CD14-positive monocyte (primary cell): ENCODE data around the gene PIK3CD. TPM values are rescaled to one million over a fixed set of nuclear protein-coding genes. Genes with fewer than 3 reads are reported as not detected.
A peak's percentile ranks its signal among the peaks of the same experiment; 100 is the strongest.

ENCODE experiments used
- DNase-seq, 3 donors: peaks; one replicate each; pipeline ENCODE4 v3.0.0-alpha.2; 2011 to 2022
- H2AFZ ChIP-seq: 2 replicates; pipeline ENCODE4 v1.6.0; 2012; ENCODE audit warnings: mild to moderate bottlenecking, low read depth, low read length, inconsistent platforms; ENCODE audit not compliant: insufficient read depth, poor library complexity, severe bottlenecking
- H3K27ac ChIP-seq, 2 donors: 1 replicate in 1 of 2; 2 replicates in 1 of 2; pipeline ENCODE4 v1.5.1; 2012 to 2013; ENCODE audit warnings: low read length in 2 of 2, control low read depth in 1 of 2, inconsistent platforms in 1 of 2, low read depth in 1 of 2, mild to moderate bottlenecking in 1 of 2
- H3K27me3 ChIP-seq, 2 donors: one replicate each; pipeline versions ENCODE4 v1.6.0 to v1.6.1; 2011 to 2013; ENCODE audit warnings: low read length in 2 of 2; ENCODE audit not compliant: control insufficient read depth in 2 of 2, insufficient read depth in 2 of 2
- H3K36me3 ChIP-seq, 2 donors: replicated peaks in 1 of 2; 1 replicate in 1 of 2; 2 replicates in 1 of 2; pipeline versions ENCODE4 v1.5.1 to v1.6.1; 2012 to 2013; ENCODE audit warnings: low read length in 2 of 2, control low read depth in 1 of 2, inconsistent platforms in 1 of 2, mild to moderate bottlenecking in 1 of 2; ENCODE audit not compliant: insufficient read depth in 2 of 2, control insufficient read depth in 1 of 2
- H3K4me1 ChIP-seq, 2 donors: 1 replicate in 1 of 2; 2 replicates in 1 of 2; pipeline versions ENCODE4 v1.5.1 to v1.6.1; 2012 to 2013; ENCODE audit warnings: low read length in 2 of 2, control low read depth in 1 of 2, inconsistent platforms in 1 of 2, mild to moderate bottlenecking in 1 of 2, moderate library complexity in 1 of 2; ENCODE audit not compliant: insufficient read depth in 2 of 2, control insufficient read depth in 1 of 2
- H3K4me2 ChIP-seq: replicated peaks from 2 replicates; pipeline ENCODE3; 2012; ENCODE audit warnings: low read length, moderate library complexity, mild to moderate bottlenecking; ENCODE audit not compliant: poor library complexity, severe bottlenecking; ENCODE audit errors: extremely low read depth
- H3K4me3 ChIP-seq, 3 experiments: fragments of 200-600 bp in 1 of 3; sonication (generic) in 1 of 3; replicated peaks in 1 of 3; 1 replicate in 2 of 3; 2 replicates in 1 of 3; pipeline ENCODE4 v1.5.1; 2011 to 2013; ENCODE audit warnings: low read length in 3 of 3, mild to moderate bottlenecking in 3 of 3, control low read depth in 2 of 3, low read depth in 2 of 3, inconsistent platforms in 1 of 3, moderate library complexity in 1 of 3
- H3K79me2 ChIP-seq: 2 replicates; pipeline ENCODE4 v1.6.0; 2012; ENCODE audit warnings: mild to moderate bottlenecking, control low read depth, inconsistent platforms, low read length, moderate library complexity; ENCODE audit not compliant: insufficient read depth
- H3K9ac ChIP-seq: 2 replicates; pipeline ENCODE4 v1.6.0; 2017; ENCODE audit warnings: low read length, mild to moderate bottlenecking; ENCODE audit not compliant: insufficient read depth, poor library complexity, severe bottlenecking
- H3K9me3 ChIP-seq, 2 donors: replicated peaks in 1 of 2; 1 replicate in 1 of 2; 2 replicates in 1 of 2; pipeline versions ENCODE4 v1.5.1 to v1.6.1; 2012 to 2013; ENCODE audit warnings: low read length in 2 of 2, control low read depth in 1 of 2; ENCODE audit not compliant: control insufficient read depth in 1 of 2, insufficient read depth in 1 of 2
- H4K20me1 ChIP-seq: 2 replicates; pipeline ENCODE4 v1.6.0; 2012; ENCODE audit warnings: mild to moderate bottlenecking, low read length, control low read depth, moderate library complexity; ENCODE audit not compliant: insufficient read depth
- H3K27ac Mint-ChIP-seq, 7 donors: one replicate each; pipeline ENCODE4 v1.8.0; 2020; ENCODE audit warnings: mild to moderate bottlenecking in 7 of 7, mixed read lengths in 7 of 7, moderate library complexity in 6 of 7, inconsistent platforms in 2 of 7
- H3K27me3 Mint-ChIP-seq, 3 donors: one replicate each; pipeline ENCODE4 v1.8.0; 2021 to 2022; ENCODE audit warnings: low read depth in 3 of 3, mild to moderate bottlenecking in 3 of 3, mixed read lengths in 3 of 3, moderate library complexity in 3 of 3, inconsistent platforms in 1 of 3
- H3K36me3 Mint-ChIP-seq, 2 donors: one replicate each; pipeline ENCODE4 v1.8.0; 2020; ENCODE audit warnings: mixed read lengths in 2 of 2, inconsistent platforms in 1 of 2, mild to moderate bottlenecking in 1 of 2
- H3K4me1 Mint-ChIP-seq: one replicate; pipeline ENCODE4 v1.8.0; 2020; ENCODE audit warnings: mild to moderate bottlenecking, mixed read lengths
- H3K4me3 Mint-ChIP-seq, 2 donors: one replicate each; pipeline ENCODE4 v1.8.0; 2020; ENCODE audit warnings: mild to moderate bottlenecking in 2 of 2, mixed read lengths in 2 of 2, moderate library complexity in 1 of 2
- H3K9me3 Mint-ChIP-seq, 7 donors: one replicate each; pipeline ENCODE4 v1.8.0; 2020 to 2022; ENCODE audit warnings: mixed read lengths in 7 of 7, mild to moderate bottlenecking in 6 of 7, moderate library complexity in 6 of 7, inconsistent platforms in 2 of 7
- WGBS: methylation state at CpG from one replicate; pipeline ENCODE4 v1.1.5; 2013; ENCODE audit warnings: missing lambda C conversion rate; ENCODE audit not compliant: insufficient coverage; 5-methylcytosine and 5-hydroxymethylcytosine counted together
- intact Hi-C, 2 donors: fragments of 100-400 bp; cut with micrococcal nuclease; formaldehyde crosslinking; loops; one replicate each; pipeline versions ENCODE4 v1.15.0 to v1.15.1; 2023
- polyA plus RNA-seq, 3 donors: library from polyadenylated mRNA; depleted of rRNA in 1 of 3; unstranded in 2 of 3; stranded (reverse) in 1 of 3; fragments of 300-500 nt in 2 of 3; fragments of >200 nt in 1 of 3; fragmentation: Illumina TruSeq in 2 of 3; gene quantifications; 1 replicate in 2 of 3; 2 replicates in 1 of 3; pipeline ENCODE4 v1.2.3, GENCODE V29; 2012 to 2021
- TF ChIP-seq, protein P1 (sequence below): fragments of 200-600 bp; IDR thresholded peaks from one replicate; pipeline ENCODE4 v1.8.0; 2022; ENCODE audit warnings: antibody characterized with exemption, mild to moderate bottlenecking

Gene PIK3CD
- polyA plus RNA-seq, 3 donors = 33.2 to 120 (median 52.2) TPM

- Histone ChIP-seq H3K27me3 (peaks cover 0 to 2% of the 10 kb centered on the region in 2 donors), H2AFZ (peak overlapping the region; percentile 59), H4K20me1 (peaks cover 18% of the 10 kb centered on the region), H3K4me2 (peak overlapping the region; percentile 77), H3K27ac (peak overlapping the region; percentile 71 to 80), H3K4me3 (peak overlapping the region; percentile 20 to 73 (median 37)), H3K79me2 (peaks cover 55% of the 10 kb centered on the region), H3K4me1 (peaks cover 73 to 74% of the 10 kb centered on the region in 2 donors), H3K9me3 (no peaks in the 10 kb centered on the region), H3K9ac (peak overlapping the region; percentile 56), H3K36me3 (no peaks in the 10 kb centered on the region)
- peak overlapping the region; percentile 60 to 88 for H3K4me3 Mint-ChIP-seq
- H3K36me3 Mint-ChIP-seq = peaks cover 0 to 3% of the 10 kb centered on the region in 2 donors
- WGBS = 8% methylated on average over 8 of the region's 29 CpGs
- TF ChIP-seq, protein P1, sequence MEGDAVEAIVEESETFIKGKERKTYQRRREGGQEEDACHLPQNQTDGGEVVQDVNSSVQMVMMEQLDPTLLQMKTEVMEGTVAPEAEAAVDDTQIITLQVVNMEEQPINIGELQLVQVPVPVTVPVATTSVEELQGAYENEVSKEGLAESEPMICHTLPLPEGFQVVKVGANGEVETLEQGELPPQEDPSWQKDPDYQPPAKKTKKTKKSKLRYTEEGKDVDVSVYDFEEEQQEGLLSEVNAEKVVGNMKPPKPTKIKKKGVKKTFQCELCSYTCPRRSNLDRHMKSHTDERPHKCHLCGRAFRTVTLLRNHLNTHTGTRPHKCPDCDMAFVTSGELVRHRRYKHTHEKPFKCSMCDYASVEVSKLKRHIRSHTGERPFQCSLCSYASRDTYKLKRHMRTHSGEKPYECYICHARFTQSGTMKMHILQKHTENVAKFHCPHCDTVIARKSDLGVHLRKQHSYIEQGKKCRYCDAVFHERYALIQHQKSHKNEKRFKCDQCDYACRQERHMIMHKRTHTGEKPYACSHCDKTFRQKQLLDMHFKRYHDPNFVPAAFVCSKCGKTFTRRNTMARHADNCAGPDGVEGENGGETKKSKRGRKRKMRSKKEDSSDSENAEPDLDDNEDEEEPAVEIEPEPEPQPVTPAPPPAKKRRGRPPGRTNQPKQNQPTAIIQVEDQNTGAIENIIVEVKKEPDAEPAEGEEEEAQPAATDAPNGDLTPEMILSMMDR = no peak
- H3K9me3 Mint-ChIP-seq = peaks cover 0 to 5% (median 0%) of the 10 kb centered on the region in 7 donors
- peak; percentile 85 to 90 (median 86) for DNase-seq
- H3K27ac Mint-ChIP-seq = peak overlapping the region; percentile 73 to 92 (median 90)
- intact Hi-C loops = loop anchor here (2.0 to 5.0 kb wide), 5 partner anchors 15 to 238 kb away; no protein-coding TSS in a partner anchor
- H3K4me1 Mint-ChIP-seq = peaks cover 68% of the 10 kb centered on the region
- H3K27me3 Mint-ChIP-seq = peaks cover 8 to 12% (median 11%) of the 10 kb centered on the region in 3 donors
Observed at GRCh38 chr1:9629445-9630201, 21.9 kb upstream of the PIK3CD start.

- H3K9me3 ChIP-seq = no peaks in the 10 kb centered on the region
- peaks cover 0 to 5% (median 0%) of the 10 kb centered on the region in 7 donors for H3K9me3 Mint-ChIP-seq
- WGBS = 11% methylated on average over 8 of the region's 8 CpGs
Observed at GRCh38 chr1:9630331-9631111, 21.0 kb upstream of the PIK3CD start.

More at GRCh38 chr1:9630331-9631111, 21.0 kb upstream of the PIK3CD start:
- Histone ChIP-seq H3K4me2 (peak overlapping the region; percentile 77), H3K27ac (peak overlapping the region; percentile 71 to 80), H3K4me1 (peaks cover 74 to 81% of the 10 kb centered on the region in 2 donors), H3K9ac (peak overlapping the region; percentile 56), H3K4me3 (peak overlapping the region; percentile 20 to 73 (median 37)), H2AFZ (peak overlapping the region; percentile 59), H4K20me1 (peaks cover 18% of the 10 kb centered on the region), H3K36me3 (no peaks in the 10 kb centered on the region), H3K27me3 (peaks cover 0 to 2% of the 10 kb centered on the region in 2 donors), H3K79me2 (peaks cover 55% of the 10 kb centered on the region)
- DNase-seq = peak in 1 of 3 donors; percentile 21
- Mint-ChIP-seq H3K36me3 (peaks cover 0 to 6% of the 10 kb centered on the region in 2 donors), H3K27ac (peak overlapping the region; percentile 73 to 92 (median 90)), H3K4me1 (peaks cover 68% of the 10 kb centered on the region), H3K4me3 (peak overlapping the region; percentile 60 to 88), H3K27me3 (peaks cover 8 to 11% (median 10%) of the 10 kb centered on the region in 3 donors)
- TF ChIP-seq, protein P1 = no peak
- intact Hi-C loops = no loop called here
